Hematopoietic multipotent progenitor cell treated with erythropoietin and hydrocortisone succinate and interleukin-3 and kit ligand, for 15 days (in vitro differentiated cells): Measurements from ENCODE around the gene SPO11.
"Not testable (repeated sequence)": the region's sequence is repeated elsewhere in the genome, so short reads cannot be mapped to it uniquely, and the experiment has no call there.

ENCODE experiments used
- DNase-seq: peaks from one replicate; pipeline ENCODE4 v3.0.0-alpha.2; 2015; ENCODE audit warnings: low spot score

SPO11 gene

GRCh38 chr20:57341663-57342062 lies 12.1 kb downstream of the SPO11 start:
- no peak for DNase-seq

- DNase-seq: no peak
These were observed 13.2 kb downstream of the SPO11 start for GRCh38 chr20:57342829-57343228.

- peak; percentile 65 for DNase-seq
These were observed 16.9 kb downstream of the SPO11 start for GRCh38 chr20:57346477-57346876.

GRCh38 chr20:57347393-57347792 lies 17.8 kb downstream of the SPO11 start:
- DNase-seq: no peak

- DNase-seq: not testable (repeated sequence)
These were observed 18.8 kb downstream of the SPO11 start for GRCh38 chr20:57348200-57348921.

GRCh38 chr20:57348922-57349574 lies 19.4 kb downstream of the SPO11 start:
- not testable (repeated sequence) for DNase-seq

- DNase-seq: no peak
These were observed 20.6 kb downstream of the SPO11 start for GRCh38 chr20:57350081-57350710.

GRCh38 chr20:57350726-57351041 lies 21.1 kb downstream of the SPO11 start:
- not testable (repeated sequence) for DNase-seq

- peak; percentile 88 for DNase-seq
These were observed 21.6 kb downstream of the SPO11 start, which contains the start of gene RAE1 for GRCh38 chr20:57351042-57351783. TSS of gene RAE1 (plus strand) at chr20:57351255. CDS start at chr20:57354039, 2,784 bp downstream.

- DNase-seq: no peak
These were observed 22.7 kb downstream of the SPO11 start for GRCh38 chr20:57352305-57352704.

- no peak for DNase-seq
These were observed 23.7 kb downstream of the SPO11 start for GRCh38 chr20:57353351-57353750.

- DNase-seq: no peak
These were observed 31.9 kb downstream of the SPO11 start for GRCh38 chr20:57361517-57361916.

GRCh38 chr20:57364451-57364850 lies 34.8 kb downstream of the SPO11 start:
- DNase-seq: no peak

GRCh38 chr20:57369596-57369995 lies 40.0 kb downstream of the SPO11 start:
- no peak for DNase-seq

- no peak for DNase-seq
These were observed 40.7 kb downstream of the SPO11 start for GRCh38 chr20:57370316-57370715.

- no peak for DNase-seq
These were observed 41.8 kb downstream of the SPO11 start for GRCh38 chr20:57371363-57371762.

GRCh38 chr20:57372157-57372556 lies 42.6 kb downstream of the SPO11 start:
- no peak for DNase-seq

GRCh38 chr20:57372581-57373350 lies 43.2 kb downstream of the SPO11 start:
- DNase-seq: no peak

- no peak for DNase-seq
These were observed 44.8 kb downstream of the SPO11 start for GRCh38 chr20:57374343-57374930.

GRCh38 chr20:57374931-57375651 lies 45.5 kb downstream of the SPO11 start:
- DNase-seq: no peak
